GM06990 (cell line): ENCODE data around the gene ANKS6.

Source experiments
- DNase-seq: peaks from one replicate; pipeline ENCODE4 v3.0.0-alpha.2; 2011; ENCODE audit not compliant: insufficient read length; ENCODE audit errors: extremely low read depth
- H3K27me3 ChIP-seq: replicated peaks from 2 replicates; pipeline ENCODE4 v1.6.0; 2011; ENCODE audit warnings: low read length; ENCODE audit not compliant: control insufficient read depth, insufficient read depth
- H3K36me3 ChIP-seq: 2 replicates; pipeline ENCODE4 v1.5.1; 2011; ENCODE audit warnings: low read length; ENCODE audit not compliant: control insufficient read depth, insufficient read depth
- H3K4me3 ChIP-seq: replicated peaks from 2 replicates; pipeline ENCODE4 v1.5.1; 2011; ENCODE audit warnings: low read depth, mild to moderate bottlenecking, control low read depth, low read length
- CTCF ChIP-seq: IDR thresholded peaks from 2 replicates; pipeline ENCODE4 v1.5.1; 2011; ENCODE audit warnings: low read length, control low read depth, mild to moderate bottlenecking, inconsistent platforms; ENCODE audit not compliant: insufficient read depth, poor library complexity, severe bottlenecking

Gene ANKS6

GRCh38 chr9:98766586-98766985 lies 29.8 kb downstream of the ANKS6 start:
- peaks cover 1% of the 10 kb centered on the region; the same call in 1 of the 2 replicates for H3K36me3 ChIP-seq

DNA sequence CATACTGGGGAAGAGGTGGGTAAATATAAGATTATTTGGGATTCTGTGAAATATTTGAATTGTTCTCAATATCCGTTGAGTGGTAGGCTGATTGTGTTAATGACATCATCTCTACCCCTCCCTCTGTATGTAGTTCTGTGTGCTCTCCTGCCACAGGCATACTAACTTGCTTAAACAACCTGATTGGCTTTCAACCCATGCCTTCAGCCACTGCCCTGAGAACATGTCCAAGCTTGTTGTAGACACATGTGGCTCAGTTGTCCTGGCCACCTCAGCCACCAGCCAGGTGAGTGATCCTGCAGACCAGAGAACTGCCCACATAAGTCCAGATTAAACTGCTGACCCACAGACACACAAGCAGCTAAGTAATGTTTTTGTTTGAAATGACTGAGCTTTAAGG lies 31.1 kb downstream of the ANKS6 start:
- H3K36me3 ChIP-seq: peaks cover 1% of the 10 kb centered on the region; the same call in 1 of the 2 replicates
- H3K27me3 ChIP-seq: no peaks in the 10 kb centered on the region
- DNase-seq: no peak
- H3K4me3 ChIP-seq: no peak overlapping the region
- TF ChIP-seq CTCF: no peak

More at GRCh38 chr9:98766586-98766985, 29.8 kb downstream of the ANKS6 start:
- no peak overlapping the region for H3K4me3 ChIP-seq
- no peak for TF ChIP-seq CTCF
- DNase-seq: no peak
- no peaks in the 10 kb centered on the region for H3K27me3 ChIP-seq

GRCh38 chr9:98763986-98764745 lies 32.2 kb downstream of the ANKS6 start:
- TF ChIP-seq CTCF: no peak

DNA sequence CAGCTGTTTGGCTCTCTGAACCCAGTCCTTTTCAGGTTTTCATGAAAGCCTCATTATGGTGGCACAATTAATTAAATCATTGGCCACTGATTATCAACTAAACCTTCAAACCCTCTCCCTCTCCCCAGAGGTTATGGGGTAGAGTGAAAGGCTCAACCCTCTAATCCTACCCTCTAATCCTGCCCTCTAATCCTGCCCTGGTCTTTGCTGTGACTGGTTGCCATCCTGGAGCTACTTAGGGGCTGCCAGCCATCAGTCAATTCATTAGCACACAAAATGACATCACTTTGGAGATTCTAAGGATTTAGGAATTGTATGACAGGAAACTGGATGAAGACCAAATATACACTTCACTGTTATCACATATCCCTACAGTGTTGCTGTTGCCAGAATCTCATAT lies 36.1 kb downstream of the ANKS6 start:
- Histone ChIP-seq H3K36me3 (no peaks in the 10 kb centered on the region), H3K27me3 (no peaks in the 10 kb centered on the region), H3K4me3 (no peak overlapping the region)
- TF ChIP-seq CTCF: no peak
- DNase-seq: no peak

More at GRCh38 chr9:98763986-98764745, 32.2 kb downstream of the ANKS6 start:
- Histone ChIP-seq H3K4me3 (no peak overlapping the region), H3K27me3 (no peaks in the 10 kb centered on the region), H3K36me3 (peaks cover 1% of the 10 kb centered on the region; the same call in 1 of the 2 replicates)
- DNase-seq: no peak

DNA sequence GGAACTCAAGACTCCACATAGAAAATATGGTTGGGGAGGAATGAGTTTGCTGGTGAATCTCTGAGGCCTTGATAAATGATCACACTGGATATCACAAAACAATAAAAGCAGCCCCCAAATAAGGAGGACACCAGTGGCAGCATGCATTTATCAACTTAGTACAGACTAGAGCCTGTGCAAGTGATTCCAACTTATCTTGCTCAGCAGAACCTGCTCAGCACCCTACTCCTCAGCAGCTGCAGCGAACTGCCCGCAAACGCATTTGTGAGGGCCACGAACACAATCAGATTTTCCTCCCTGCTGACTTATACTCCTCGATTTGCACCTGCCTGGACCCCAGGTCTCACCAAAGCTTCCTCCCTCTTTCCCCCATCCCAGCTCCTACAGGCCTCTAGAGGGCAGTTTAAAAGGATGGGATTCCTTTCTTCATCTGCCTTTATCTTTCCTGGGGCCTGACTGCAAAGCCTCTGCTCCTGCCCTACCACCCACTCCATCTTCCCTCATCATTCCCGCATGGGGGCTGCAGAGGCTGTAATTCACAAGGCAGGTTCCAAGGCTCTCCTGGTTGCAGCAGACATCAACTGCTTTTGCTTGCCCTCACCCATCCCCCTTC lies 41.2 kb downstream of the ANKS6 start:
- H3K27me3 ChIP-seq: no peaks in the 10 kb centered on the region
- DNase-seq: no peak
- TF ChIP-seq CTCF: no peak
- H3K36me3 ChIP-seq: no peaks in the 10 kb centered on the region
- H3K4me3 ChIP-seq: no peak overlapping the region
